GM13977 (cell line): Measurements from ENCODE around the gene CEP162.

Experiments
- DNase-seq: peaks from one replicate; pipeline ENCODE4 v3.0.0; 2012; ENCODE audit warnings: low spot score
- in situ Hi-C: fragments of 300-500 bp; cut with MboI; formaldehyde crosslinking; loops from one replicate; pipeline ENCODE4 v1.12.0; 2022; ENCODE audit warnings: low sequenced_read_pairs, low pct_unique_long_range_greater_than_20kb, mixed read lengths, inconsistent platforms; ENCODE audit not compliant: unreplicated experiment
- TF ChIP-seq, protein P1 (sequence below): IDR thresholded peaks from 2 replicates; pipeline ENCODE4 v1.5.1; 2012; ENCODE audit warnings: mild to moderate bottlenecking, control low read depth; ENCODE audit not compliant: insufficient read depth; ENCODE audit errors: extremely low read depth, missing control alignments

CEP162 gene

GRCh38 chr6:84074988-84075781 is 152.3 kb downstream of the CEP162 start:
- TF ChIP-seq, protein P1, sequence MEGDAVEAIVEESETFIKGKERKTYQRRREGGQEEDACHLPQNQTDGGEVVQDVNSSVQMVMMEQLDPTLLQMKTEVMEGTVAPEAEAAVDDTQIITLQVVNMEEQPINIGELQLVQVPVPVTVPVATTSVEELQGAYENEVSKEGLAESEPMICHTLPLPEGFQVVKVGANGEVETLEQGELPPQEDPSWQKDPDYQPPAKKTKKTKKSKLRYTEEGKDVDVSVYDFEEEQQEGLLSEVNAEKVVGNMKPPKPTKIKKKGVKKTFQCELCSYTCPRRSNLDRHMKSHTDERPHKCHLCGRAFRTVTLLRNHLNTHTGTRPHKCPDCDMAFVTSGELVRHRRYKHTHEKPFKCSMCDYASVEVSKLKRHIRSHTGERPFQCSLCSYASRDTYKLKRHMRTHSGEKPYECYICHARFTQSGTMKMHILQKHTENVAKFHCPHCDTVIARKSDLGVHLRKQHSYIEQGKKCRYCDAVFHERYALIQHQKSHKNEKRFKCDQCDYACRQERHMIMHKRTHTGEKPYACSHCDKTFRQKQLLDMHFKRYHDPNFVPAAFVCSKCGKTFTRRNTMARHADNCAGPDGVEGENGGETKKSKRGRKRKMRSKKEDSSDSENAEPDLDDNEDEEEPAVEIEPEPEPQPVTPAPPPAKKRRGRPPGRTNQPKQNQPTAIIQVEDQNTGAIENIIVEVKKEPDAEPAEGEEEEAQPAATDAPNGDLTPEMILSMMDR = no peak
- in situ Hi-C loops = no loop called here
- no peak for DNase-seq
